ENCODE data around the gene PDS5B.
"Not testable (repeated sequence)": the region's sequence is repeated elsewhere in the genome, so short reads cannot be mapped to it uniquely, and the experiment has no call there.

The PDS5B gene

DNA sequence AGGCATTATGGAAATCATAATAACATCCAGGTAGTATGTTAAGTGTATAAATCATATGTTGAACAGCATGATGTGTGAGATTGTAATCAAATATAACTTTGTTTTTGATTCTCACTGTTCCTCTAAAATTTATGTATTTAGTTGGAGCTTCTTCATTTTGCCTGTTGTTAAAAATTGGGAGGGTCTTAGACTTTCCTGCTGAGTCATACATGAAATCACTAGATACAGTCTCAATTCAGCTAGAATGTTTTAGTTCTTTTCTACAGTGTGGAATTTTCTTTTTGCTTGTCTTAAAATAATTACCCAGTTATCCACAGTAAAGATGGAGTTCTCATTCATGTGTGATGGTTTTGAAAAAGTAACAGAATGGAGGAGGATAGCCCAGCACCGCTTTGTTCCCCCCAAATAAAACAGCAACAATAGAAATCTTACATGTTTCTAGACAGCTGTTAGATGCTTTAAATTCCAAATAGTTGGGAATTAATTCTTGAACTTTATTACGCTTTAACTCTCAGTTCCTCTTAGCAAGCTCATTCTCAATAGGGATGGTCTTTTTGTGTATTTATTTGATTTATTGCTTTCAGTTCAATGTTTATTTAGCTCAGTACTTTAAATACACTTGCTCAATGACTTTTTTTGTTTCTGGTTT, 109.5 kb downstream of the PDS5B start:
- DNase-seq (ENCODE audit: extremely low read depth, low read depth): no peak

DNA sequence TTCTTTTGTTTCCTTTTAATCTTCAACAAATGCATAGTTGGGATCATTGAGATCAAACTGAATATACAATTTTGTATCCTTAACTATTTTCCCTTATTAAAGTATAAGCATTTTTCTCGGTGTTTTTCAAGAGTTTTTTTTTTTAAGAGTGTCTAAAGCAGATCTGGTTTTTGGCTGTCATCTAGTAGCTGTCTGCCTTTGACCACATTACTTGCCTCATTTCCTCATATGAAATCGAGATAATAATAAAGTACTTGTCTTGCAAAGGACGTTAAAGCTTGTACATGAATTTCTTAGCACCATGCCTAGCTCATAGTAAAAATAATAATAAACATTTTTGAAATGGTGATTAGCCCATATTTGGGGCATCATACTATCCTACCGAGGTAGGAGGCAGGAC, 121.2 kb downstream of the PDS5B start:
- TF ChIP-seq, protein P1, sequence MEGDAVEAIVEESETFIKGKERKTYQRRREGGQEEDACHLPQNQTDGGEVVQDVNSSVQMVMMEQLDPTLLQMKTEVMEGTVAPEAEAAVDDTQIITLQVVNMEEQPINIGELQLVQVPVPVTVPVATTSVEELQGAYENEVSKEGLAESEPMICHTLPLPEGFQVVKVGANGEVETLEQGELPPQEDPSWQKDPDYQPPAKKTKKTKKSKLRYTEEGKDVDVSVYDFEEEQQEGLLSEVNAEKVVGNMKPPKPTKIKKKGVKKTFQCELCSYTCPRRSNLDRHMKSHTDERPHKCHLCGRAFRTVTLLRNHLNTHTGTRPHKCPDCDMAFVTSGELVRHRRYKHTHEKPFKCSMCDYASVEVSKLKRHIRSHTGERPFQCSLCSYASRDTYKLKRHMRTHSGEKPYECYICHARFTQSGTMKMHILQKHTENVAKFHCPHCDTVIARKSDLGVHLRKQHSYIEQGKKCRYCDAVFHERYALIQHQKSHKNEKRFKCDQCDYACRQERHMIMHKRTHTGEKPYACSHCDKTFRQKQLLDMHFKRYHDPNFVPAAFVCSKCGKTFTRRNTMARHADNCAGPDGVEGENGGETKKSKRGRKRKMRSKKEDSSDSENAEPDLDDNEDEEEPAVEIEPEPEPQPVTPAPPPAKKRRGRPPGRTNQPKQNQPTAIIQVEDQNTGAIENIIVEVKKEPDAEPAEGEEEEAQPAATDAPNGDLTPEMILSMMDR (IDR thresholded peaks at IDR 0.05; ENCODE audit: low read depth, low read length): no peak
- no peak for DNase-seq (ENCODE audit: extremely low read depth, low read depth)

More for the DNA sequence above, 109.5 kb downstream of the PDS5B start:
- TF ChIP-seq, protein P1 (IDR thresholded peaks at IDR 0.05; ENCODE audit: low read depth, low read length): no peak

DNA sequence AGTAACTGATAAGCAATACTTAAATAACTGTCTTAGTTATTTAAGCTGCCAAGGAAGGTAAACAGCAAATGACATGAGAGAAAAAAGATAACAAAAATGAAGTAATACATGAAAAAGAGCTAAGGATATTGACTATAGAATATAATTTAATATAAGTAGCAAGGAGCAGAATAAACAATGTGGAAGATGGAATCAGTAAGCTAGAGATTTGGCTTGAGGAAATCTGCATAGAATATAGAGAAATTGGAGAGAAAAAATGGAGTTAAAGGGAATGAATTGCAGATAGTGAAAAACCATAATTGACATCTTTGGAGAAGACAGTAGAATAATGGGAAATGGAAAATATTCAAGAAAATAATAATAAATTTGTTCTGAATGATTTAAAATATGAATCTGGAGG, 127.1 kb downstream of the PDS5B start:
- no peak for DNase-seq (ENCODE audit: extremely low read depth, low read depth)
- TF ChIP-seq, protein P1 (IDR thresholded peaks at IDR 0.05; ENCODE audit: low read depth, low read length): no peak

DNA sequence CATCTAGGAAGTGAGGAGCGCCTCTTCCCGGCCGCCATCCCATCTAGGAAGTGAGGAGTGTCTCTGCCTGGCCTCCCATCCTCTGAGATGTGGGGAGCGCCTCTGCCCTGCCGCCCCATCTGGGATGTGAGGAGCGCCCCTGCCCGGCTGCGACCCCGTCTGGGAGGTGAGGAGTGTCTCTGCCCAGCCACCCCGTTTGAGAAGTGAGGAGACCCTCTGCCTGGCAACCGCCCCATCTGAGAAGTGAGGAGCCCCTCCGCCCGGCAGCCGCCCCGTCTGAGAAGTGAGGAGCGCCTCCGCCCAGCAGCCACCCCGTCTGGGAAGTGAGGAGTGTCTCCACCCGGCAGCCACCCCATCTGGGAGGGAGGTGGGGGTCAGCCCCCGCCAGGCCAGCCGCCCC, 129.9 kb downstream of the PDS5B start:
- DNase-seq (ENCODE audit: extremely low read depth, low read depth): not testable (repeated sequence)

DNA sequence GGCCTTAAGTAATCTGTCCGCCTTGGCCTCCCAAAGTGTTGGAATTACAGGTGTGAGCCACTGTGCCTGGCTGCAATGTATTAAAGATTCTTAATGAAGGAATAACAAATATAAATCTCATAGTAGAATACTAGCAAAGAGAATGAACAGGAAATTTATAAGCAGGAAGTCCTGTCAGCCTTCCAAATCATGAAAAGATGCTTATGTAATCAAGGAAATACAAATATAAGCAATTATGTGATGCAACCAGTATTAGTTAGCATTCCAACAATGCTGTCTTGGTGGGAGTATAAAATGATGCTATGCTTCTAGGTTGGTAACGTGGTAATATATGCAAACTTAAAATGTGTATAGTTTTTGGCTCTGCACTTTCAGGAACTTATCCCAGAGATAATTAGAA, 133.8 kb downstream of the PDS5B start:
- TF ChIP-seq, protein P1 (IDR thresholded peaks at IDR 0.05; ENCODE audit: low read depth, low read length): no peak
- DNase-seq (ENCODE audit: extremely low read depth, low read depth): no peak

DNA sequence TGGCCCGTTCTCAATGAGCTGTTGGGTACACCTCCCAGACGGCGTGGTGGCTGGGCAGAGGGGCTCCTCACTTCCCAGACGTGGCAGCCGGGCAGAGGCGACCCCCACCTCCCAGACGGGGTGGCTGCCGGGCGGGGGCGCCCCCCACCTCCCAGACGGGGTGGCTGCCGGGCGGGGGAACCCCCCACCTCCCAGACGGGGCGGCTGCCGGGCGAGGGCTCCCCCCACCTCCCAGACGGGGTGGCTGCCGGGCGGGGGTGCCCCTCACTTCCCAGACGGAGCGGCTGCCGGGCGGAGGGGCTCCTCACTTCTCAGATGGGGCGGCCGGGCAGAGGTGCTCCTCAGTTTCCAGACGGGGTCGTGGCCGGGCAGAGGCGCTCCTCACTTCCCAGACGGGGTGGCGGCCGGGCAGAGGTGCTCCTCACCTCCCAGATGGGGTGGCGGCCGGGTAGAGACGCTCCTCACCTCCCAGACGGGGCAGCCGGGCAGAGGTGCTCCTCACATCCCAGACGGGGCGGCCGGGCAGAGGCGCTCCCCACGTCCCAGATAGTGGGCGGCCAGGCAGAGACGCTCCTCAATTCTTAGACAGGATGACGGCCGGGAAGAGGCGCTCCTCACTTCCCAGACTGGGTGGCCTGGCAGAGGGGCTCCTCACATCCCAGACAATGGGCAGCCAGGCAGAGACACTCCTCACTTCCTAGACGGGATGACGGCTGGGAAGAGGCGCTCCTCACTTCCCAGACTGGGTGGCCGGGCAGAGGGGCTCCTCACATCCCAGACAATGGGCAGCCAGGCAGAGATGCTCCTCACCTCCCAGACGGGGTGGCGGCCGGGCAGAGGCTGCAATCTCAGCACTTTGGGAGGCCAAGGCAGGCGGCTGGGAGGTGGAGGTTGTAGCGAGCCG, 135.1 kb downstream of the PDS5B start:
- DNase-seq (ENCODE audit: extremely low read depth, low read depth): not testable (repeated sequence)

DNA sequence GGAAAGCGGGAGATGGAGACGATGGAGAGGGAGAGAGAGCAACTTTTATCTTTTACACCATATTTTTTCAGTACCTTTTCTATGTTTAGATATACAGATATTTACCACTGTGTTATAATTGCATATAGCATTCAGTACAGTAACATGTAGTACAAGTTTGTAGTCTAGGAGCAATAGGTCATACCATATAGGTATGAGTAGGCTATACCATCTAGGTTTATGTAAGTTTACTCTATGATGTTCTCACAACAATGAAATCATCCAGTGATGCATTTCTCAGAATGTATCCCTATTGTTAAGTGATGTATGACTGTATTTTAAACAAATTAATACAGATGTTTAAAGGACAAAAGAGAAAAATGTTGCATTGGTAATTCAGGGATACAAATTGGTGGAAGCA, 136.1 kb downstream of the PDS5B start:
- TF ChIP-seq, protein P1 (IDR thresholded peaks at IDR 0.05; ENCODE audit: low read depth, low read length): no peak
- DNase-seq (ENCODE audit: extremely low read depth, low read depth): no peak

DNA sequence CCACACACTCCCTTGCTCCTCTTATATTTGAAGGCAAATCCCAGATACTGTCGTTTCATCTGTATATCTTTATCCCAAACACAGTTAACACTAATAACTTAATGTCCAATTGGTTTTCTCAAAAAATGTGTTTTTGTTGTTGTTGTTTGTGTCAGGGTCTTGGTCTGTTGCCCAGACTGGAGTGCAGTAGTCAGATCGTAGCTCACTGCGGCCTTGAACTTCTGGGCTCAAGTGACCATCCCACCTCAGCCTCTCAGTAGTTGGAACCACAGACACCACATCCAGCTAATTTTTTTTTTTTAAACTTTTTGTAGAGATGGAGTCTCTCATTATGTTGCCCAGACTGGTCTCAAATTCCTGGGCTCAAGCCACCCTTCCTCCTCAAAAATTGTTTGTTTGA, 137.7 kb downstream of the PDS5B start:
- no peak for DNase-seq (ENCODE audit: extremely low read depth, low read depth)
- TF ChIP-seq, protein P1 (IDR thresholded peaks at IDR 0.05; ENCODE audit: low read depth, low read length): no peak
